Retina (tissue), 1 donor: Measurements from ENCODE around the gene PIK3AP1.
"Not testable (repeated sequence)": the region's sequence is repeated elsewhere in the genome, so short reads cannot be mapped to it uniquely, and the experiment has no call there.

Source experiments
- DNase-seq: peaks from one replicate; pipeline ENCODE4 v3.0.0-alpha.2; 2016

The PIK3AP1 gene

GRCh38 chr10:96720422-96721206 is at the start of gene PIK3AP1:
TSS of gene PIK3AP1 (minus strand) at chr10:96720514. CDS start at chr10:96720394, 120 bp downstream.
- peak; percentile 74 for DNase-seq

GRCh38 chr10:96768136-96768535 is 47.8 kb upstream of the PIK3AP1 start:
- no peak for DNase-seq

GRCh38 chr10:96767611-96768010 is 47.3 kb upstream of the PIK3AP1 start:
- DNase-seq, result no peak

GRCh38 chr10:96765406-96766240 is 45.3 kb upstream of the PIK3AP1 start:
- DNase-seq, result peak; percentile 16

GRCh38 chr10:96764425-96765060 is 44.2 kb upstream of the PIK3AP1 start:
- DNase-seq, result no peak

DNA sequence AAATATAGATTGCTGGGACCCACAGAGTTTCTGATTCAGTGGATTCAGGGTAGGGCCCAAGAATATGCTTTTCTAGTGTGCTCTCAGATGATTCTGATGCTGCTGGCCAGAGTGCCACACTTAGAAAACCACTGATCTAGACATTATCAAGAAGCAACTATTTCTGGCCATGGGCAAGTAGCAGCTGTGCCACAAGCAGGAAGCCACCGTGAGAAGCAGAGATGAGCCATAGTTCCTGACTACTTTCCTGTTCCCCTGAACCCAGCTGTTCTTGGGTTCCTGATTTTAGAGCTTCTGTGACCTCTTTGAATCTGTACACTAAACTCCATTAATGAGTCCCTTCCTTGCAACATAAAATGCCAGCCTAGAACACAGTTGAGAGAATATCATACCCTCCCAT is 38.1 kb upstream of the PIK3AP1 start:
- no peak for DNase-seq

GRCh38 chr10:96756111-96756903 is 36.0 kb upstream of the PIK3AP1 start:
- DNase-seq, result no peak

GRCh38 chr10:96753956-96754355 is 33.6 kb upstream of the PIK3AP1 start:
- no peak for DNase-seq

DNA sequence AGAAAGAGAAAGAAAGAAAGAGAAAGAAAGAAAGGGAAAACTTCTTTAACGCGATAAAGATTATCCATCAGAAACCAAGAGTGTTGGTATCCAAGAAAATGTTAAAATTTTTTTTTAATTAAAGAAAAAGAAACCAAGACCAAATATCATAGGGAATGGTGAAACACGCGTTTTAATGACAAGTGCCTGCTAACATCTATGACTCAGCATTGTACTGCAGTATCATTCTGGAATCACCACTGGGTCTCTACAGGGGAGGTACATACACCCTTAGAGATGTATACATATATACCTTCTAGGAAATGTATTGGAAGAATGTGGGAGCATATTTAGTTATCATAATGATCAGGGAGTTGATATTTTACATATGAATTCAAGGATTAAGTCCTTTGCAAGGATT is 32.1 kb upstream of the PIK3AP1 start:
- no peak for DNase-seq

DNA sequence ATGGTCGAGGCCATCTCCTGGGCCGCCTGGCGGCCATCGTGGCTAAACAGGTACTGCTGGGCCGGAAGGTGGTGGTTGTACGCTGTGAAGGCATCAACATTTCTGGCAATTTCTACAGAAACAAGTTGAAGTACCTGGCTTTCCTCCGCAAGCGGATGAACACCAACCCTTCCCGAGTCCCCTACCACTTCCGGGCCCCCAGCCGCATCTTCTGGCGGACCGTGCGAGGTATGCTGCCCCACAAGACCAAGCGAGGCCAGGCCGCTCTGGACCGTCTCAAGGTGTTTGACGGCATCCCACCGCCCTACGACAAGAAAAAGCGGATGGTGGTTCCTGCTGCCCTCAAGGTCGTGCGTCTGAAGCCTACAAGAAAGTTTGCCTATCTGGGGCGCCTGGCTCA is 30.0 kb upstream of the PIK3AP1 start:
- DNase-seq, result not testable (repeated sequence)

DNA sequence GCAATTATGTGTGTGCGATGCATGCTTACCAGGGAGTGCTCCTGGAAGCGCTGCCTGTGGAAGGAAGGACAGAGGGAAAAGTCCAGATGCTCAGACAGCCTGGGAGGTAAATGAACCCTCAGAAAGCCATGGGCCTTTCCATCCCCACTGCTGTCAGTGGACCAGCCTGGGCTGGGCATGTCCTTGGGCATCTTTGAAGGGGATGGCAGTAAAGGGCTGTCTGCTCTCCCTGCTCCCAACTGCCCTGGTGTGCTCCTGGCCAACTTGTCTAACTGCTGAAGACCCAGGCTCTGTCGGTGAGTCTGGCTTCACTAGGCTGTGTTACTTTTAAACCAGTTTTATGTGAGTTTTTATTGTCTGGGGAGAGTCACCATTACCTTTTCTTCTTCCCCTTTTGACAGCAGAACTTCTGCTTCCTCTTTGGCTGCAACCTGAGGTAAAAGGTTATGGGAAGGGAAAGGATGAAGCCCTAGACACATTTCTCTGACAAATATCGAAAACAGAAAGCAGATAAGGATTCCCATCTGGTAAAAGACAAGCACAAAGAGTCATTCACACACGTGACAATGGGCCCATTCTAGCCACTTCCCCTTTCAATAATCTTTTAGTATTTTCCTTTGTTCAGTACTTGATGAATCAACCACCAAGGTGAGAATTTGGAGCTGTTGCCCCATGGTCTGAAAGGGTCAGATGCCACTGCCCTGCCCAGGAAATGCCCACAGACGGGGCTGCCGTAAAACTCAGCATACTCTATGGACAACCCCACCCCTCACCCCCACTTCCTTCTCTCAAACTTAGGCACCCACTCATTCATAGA is 27.6 kb upstream of the PIK3AP1 start:
- no peak for DNase-seq

DNA sequence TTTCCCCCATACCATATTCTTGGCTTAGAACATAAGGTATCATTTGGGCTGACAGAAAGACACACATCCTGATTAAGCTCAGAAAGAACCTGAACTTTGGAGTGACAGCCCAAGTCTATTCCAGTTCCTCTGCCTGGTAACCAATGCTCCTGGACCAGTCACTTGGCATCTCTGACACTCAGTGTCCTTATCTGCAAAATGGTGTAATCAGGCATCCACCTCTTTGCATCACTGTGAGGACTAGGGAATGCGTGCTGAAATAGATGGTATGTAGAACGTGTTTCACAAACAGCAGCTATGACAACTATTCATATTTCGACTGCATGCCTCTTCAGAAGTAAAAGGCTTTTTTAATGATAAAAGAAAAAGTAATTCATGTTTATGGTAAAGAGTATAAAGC is 26.2 kb upstream of the PIK3AP1 start:
- no peak for DNase-seq

DNA sequence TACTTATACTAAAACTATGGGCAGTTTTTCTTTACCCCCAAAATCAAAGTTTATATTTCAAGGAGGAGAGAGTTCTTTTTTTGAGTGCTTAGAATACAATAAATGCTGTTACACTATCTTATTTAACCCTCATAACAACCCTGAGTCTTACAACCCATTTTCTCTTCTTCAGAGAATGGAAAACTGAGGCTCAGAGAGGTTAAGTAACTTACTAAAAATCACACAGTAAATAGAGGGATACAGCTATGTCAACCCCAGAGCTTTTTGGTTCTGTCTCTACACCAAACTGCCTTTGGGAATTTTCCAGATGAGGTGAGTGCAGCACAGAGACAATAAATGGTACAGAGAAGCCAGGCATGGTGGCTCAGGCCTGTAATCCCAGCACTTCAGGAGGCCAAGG is 25.6 kb upstream of the PIK3AP1 start:
- no peak for DNase-seq

DNA sequence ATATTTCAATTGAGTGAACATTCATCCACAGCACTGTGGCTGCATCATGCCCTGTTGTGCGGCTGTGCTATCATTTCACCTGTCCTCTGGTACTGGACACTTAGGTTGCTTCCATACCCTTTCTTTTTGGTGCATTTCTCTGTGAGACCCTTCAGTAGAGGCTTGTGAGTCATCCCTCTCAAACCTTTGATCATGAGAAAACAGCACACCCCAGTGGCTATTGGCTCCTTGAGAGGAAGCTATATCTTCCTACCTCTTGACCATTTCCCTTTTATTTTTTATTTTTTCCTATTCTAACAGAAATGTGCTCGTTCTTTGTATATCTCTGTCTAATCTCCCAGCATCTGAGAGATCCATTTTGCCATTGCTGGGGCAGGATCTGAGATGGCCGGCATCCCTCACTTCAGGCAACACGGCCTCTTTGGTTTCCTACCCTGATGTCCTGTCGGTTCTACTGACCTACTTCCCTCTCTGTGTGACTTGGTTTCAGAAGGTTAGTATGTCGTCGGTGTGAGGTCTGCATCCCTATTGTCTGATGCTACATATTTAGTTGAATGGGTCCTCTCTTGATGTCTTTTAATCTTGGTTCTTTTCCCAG is 23.8 kb upstream of the PIK3AP1 start:
- DNase-seq, result no peak

- DNase-seq, result not testable (repeated sequence)
Observed at GRCh38 chr10:96741557-96741956, 21.2 kb upstream of the PIK3AP1 start.

GRCh38 chr10:96740579-96741281 is 20.4 kb upstream of the PIK3AP1 start:
- no peak for DNase-seq

DNA sequence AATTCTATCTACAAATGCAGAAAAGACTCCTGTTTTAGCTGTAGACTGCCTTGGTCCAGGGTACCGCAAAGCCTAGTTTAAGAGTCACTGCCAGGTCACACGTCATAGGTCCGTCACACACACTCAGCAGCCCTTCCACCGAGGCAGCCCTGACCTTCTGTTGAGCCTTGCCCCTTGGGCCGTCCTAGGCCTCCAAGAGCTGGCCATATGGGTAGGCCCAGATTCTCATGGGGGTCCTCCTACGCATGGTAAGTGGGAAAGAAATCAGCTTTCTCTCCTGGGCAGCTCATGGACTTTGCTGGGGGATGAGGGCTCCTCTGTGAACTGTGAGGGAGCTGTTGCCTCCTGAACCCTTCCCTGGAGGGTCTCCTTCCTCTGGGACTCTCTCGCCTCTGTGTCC is 19.8 kb upstream of the PIK3AP1 start:
- no peak for DNase-seq

GRCh38 chr10:96737307-96737902 is 17.1 kb upstream of the PIK3AP1 start:
- DNase-seq, result not testable (repeated sequence)

- DNase-seq, result no peak
Observed at GRCh38 chr10:96724621-96725020, 4.3 kb upstream of the PIK3AP1 start.

DNA sequence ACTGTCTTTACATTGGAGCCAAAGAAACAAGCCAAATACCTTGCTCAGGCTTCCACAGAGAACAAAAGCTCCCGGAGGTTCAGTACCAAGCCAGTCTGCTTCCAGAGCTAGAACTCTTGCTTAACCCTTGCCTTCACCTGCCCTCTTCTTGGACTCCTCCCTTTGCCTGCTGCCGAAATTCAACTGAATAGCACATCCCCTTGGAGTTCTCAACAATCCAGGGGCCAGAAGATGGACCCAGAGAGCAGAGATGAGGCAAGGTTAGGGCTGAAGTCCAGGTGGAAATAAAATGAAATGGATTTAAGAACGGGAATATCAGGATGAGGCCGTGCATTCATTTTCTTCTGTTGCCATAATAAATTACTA is 876 bp upstream of the PIK3AP1 start:
- no peak for DNase-seq
